ENCODE measurements around the gene WASF2. TPM values are rescaled to one million over a fixed set of nuclear protein-coding genes. Genes with fewer than 3 reads are reported as not detected.

The WASF2 gene
- total and polyA plus RNA-seq, 2 of the 4 experiments (the other 2 are of a cell fraction): 7.9 to 45.4 TPM

DNA sequence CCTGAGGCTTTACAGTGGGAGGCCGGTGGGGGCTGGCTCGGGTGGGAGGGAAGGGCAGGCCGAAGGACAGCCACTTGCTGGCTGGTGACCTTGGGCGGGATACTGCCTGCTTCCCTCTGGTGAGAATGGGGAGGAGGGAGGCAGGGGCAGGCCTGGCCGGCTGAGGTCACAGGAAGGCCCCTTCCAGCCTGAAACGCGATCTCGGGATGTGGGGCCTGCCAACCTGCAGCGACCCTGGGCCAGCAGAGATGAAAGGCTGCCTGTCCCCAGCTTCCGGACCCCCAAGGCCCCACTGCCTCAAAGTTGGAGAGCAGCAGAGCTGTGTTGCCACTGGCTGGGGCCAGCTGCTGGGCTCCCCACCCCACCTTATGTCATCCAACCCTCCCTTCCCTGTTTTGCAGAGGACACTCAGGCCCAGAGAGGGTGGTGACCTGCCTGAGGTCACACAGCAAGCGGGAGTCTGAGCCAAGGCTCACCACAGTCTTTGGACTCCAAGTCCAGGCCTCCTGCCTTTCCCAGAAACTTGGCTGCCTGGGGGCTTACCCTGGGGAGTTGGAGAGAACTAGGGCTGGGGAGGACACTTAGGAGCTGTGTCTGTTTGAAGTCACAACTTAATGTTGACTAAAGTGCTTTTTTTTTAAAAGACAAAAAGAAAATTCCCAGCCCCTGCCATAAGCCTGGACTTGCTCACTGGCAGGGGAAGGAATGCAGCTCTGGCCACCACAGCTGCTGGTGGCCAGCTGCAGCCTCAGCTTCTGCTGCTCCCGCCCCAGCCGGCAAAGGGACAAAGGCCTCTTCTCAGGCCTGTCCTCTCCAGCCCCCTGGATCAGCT, 14.8 kb upstream of the WASF2 start (continued):
- no peak for TF ChIP-seq NFE2L2 (IDR thresholded peaks at IDR 0.05; ENCODE audit: low read depth, low read length)
- TF ChIP-seq MAZ (IDR thresholded peaks at IDR 0.05; ENCODE audit: borderline replicate concordance, low read depth, low read length): no peak

- H2BK5ac ChIP-seq (ENCODE audit: low read depth, low read length, poor library complexity, severe bottlenecking): peak overlapping the region; percentile 19
- in situ Hi-C loops (cut with MboI; ENCODE audit: low sequenced_read_pairs) (no loop called here), intact Hi-C loops (cut with micrococcal nuclease) (no loop called here), dilution Hi-C loops (cut with HindIII; ENCODE audit: low sequenced_read_pairs, unreplicated experiment) (no loop called here)
- H3K18ac ChIP-seq (ENCODE audit: low read depth, low read length): peak overlapping the region; percentile 8; the same call in 1 of the 2 replicates
- H3K9me1 ChIP-seq (ENCODE audit: insufficient read depth, low read length): peaks cover 4% of the 10 kb centered on the region; the same call in 1 of the 2 replicates
- peak overlapping the region; percentile 6; the same call in 1 of the 2 replicates for H3K23ac ChIP-seq (ENCODE audit: low read depth, low read length)
- H3K14ac ChIP-seq (replicated peaks; ENCODE audit: low read depth, low read length): peak overlapping the region; percentile 50
- CTCF ChIA-PET: interaction anchor here (1.2 kb wide), 1 partner anchor 8 kb away, joined by 3 read pairs; no protein-coding TSS in a partner anchor
- H4K5ac ChIP-seq (ENCODE audit: low read depth, low read length): peak overlapping the region; percentile 92
- BruUV-seq (replicated peaks): no TSS peak
- peaks cover 15% of the 10 kb centered on the region for H3K4me1 ChIP-seq (ENCODE audit: control insufficient read depth, insufficient read depth, low read length)
- no peak overlapping the region for H3K4me3 ChIP-seq (ENCODE audit: insufficient read depth, low read depth, low read length)
- H3K79me1 ChIP-seq (ENCODE audit: low read depth in 1 of 2, low read length in 2 of 2): no peaks in the 10 kb centered on the region
- H4K20me1 ChIP-seq (ENCODE audit: insufficient read depth, low read length): no peaks in the 10 kb centered on the region
- H2AK5ac ChIP-seq (ENCODE audit: low read depth, low read length): peak overlapping the region; percentile 6; the same call in 1 of the 2 replicates
- H3K27me3 ChIP-seq (ENCODE audit: control insufficient read depth, insufficient read depth, low read length): no peaks in the 10 kb centered on the region
- H4K91ac ChIP-seq (ENCODE audit: insufficient read depth, low read depth, low read length): peak overlapping the region; percentile 77
- peak overlapping the region; percentile 52; the same call in 1 of the 2 replicates for H3K27ac ChIP-seq (ENCODE audit: insufficient read depth, low read length)
- TF ChIP-seq SMC3 (IDR thresholded peaks at IDR 0.05; ENCODE audit: low read depth, low read length): no peak
- TF ChIP-seq RFX5 (IDR thresholded peaks at IDR 0.05; ENCODE audit: low read depth, low read length): no peak
- TF ChIP-seq FOS (IDR thresholded peaks at IDR 0.05; ENCODE audit: low read depth, low read length): no peak
- no peak for TF ChIP-seq POLR2A (IDR thresholded peaks at IDR 0.05; ENCODE audit: low read depth, low read length)
- no peaks in the 10 kb centered on the region for H3K9me3 ChIP-seq (ENCODE audit: control insufficient read depth, insufficient read depth, low read length)
- peak overlapping the region; percentile 35 for H3K56ac ChIP-seq (ENCODE audit: extremely low read depth, insufficient read depth, low read length)
- WGBS, 2 experiments (ENCODE audit: extremely low coverage in 2 of 2, insufficient read length in 1 of 2): 57% methylated on average over 3 of the region's 12 CpGs; no CpG with 5 or more reads in 1 of the 2 experiments
- H3K9ac ChIP-seq (ENCODE audit: low read depth, low read length): peak overlapping the region; percentile 54
- H3K4me2 ChIP-seq (ENCODE audit: low read depth, low read length): no peak overlapping the region; the same call in 1 of the 2 replicates
- peak overlapping the region; percentile 81; the same call in 2 of the 3 replicates for H2BK15ac ChIP-seq (ENCODE audit: low read depth, low read length)
- H3K4ac ChIP-seq (ENCODE audit: low read depth, low read length): peak overlapping the region; percentile 86
- ATAC-seq (ENCODE audit: low read depth) (peak; percentile 33), DNase-seq (peak; percentile 35)
- H2BK120ac ChIP-seq (ENCODE audit: low read depth, low read length): peak overlapping the region; percentile 75
- peak overlapping the region; percentile 22 for H2BK20ac ChIP-seq (ENCODE audit: low read depth, low read length)
- peak overlapping the region; percentile 92 for H2AFZ ChIP-seq (replicated peaks; ENCODE audit: low read length, poor library complexity)
- H4K8ac ChIP-seq (ENCODE audit: low read depth in 2 of 2, low read length in 2 of 2): peak overlapping the region; percentile 91 to 96
- H2AK9ac ChIP-seq (replicated peaks; ENCODE audit: low read depth, low read length, poor library complexity): peak overlapping the region; percentile 94
- no peaks in the 10 kb centered on the region for H3K36me3 ChIP-seq (ENCODE audit: control insufficient read depth, insufficient read depth, low read length)
- POLR2A ChIA-PET (ENCODE audit: unreplicated experiment): interaction anchor here (0.5 kb wide), 1 partner anchor 85 kb away, joined by 7 read pairs; no protein-coding TSS in a partner anchor
Observed at GRCh38 chr1:27503844-27504587, 14.0 kb upstream of the WASF2 start.
